Vagina (tissue), 2 donors: ENCODE data around the gene ZP4. TPM values are rescaled to one million over a fixed set of nuclear protein-coding genes. Genes with fewer than 3 reads are reported as not detected.

ENCODE experiments used
- DNase-seq, 2 donors: peaks; one replicate each; pipeline ENCODE4 v3.0.0-alpha.2; 2017; ENCODE audit errors: extremely low spot score in 2 of 2
- H3K27ac ChIP-seq: fragments of 200-600 bp; sonication (generic); one replicate; pipeline ENCODE4 v1.5.1; 2019
- H3K27me3 ChIP-seq: fragments of 200-600 bp; sonication (generic); one replicate; pipeline ENCODE4 v1.5.1; 2019
- H3K36me3 ChIP-seq, 2 donors: fragments of 200-600 bp; sonication (generic); one replicate each; pipeline ENCODE4 v1.5.1; 2017 to 2019
- H3K4me1 ChIP-seq: fragments of 200-600 bp; sonication (generic); one replicate; pipeline ENCODE4 v1.5.1; 2019
- H3K4me3 ChIP-seq, 2 donors: fragments of 200-600 bp; sonication (generic); 1 replicate in 1 of 2; 2 replicates in 1 of 2; pipeline ENCODE4 v1.5.1; 2016 to 2019
- H3K9me3 ChIP-seq: fragments of 200-600 bp; sonication (generic); one replicate; pipeline ENCODE4 v1.5.1; 2019
- POLR2A ChIP-seq, 2 donors: fragments of 450-650 bp; IDR thresholded peaks; one replicate each; pipeline ENCODE4 v1.6.1; 2017; ENCODE audit warnings: antibody characterized with exemption in 2 of 2, mild to moderate bottlenecking in 2 of 2, moderate library complexity in 2 of 2
- POLR2AphosphoS5 ChIP-seq, 2 donors: sonication (generic); formaldehyde crosslinking; IDR thresholded peaks; one replicate each; pipeline ENCODE4 v1.9.0; 2017; ENCODE audit warnings: antibody characterized with exemption in 2 of 2, mild to moderate bottlenecking in 2 of 2, low read depth in 1 of 2; ENCODE audit not compliant: insufficient read depth in 1 of 2
- intact Hi-C: fragments of 100-400 bp; cut with DNase I; formaldehyde crosslinking; loops from one replicate; pipeline ENCODE4 v1.15.1; 2023
- total RNA-seq: library from RNA; depleted of rRNA; stranded (reverse); fragments of >200 nt; gene quantifications from one replicate; pipeline ENCODE4 v1.2.3, GENCODE V29; 2016
- TF ChIP-seq, protein P1 (sequence below), 3 experiments: fragments of 450-650 bp in 2 of 3; fragments of 200-600 bp in 1 of 3; sonication (generic) in 1 of 3; IDR thresholded peaks; one replicate each; pipeline ENCODE4 v1.5.1; 2017 to 2019; ENCODE audit warnings: antibody characterized with exemption in 3 of 3, mild to moderate bottlenecking in 2 of 3, moderate library complexity in 2 of 3

ZP4 gene
- total RNA-seq, 1 donor from 2014 or later, result not detected

DNA sequence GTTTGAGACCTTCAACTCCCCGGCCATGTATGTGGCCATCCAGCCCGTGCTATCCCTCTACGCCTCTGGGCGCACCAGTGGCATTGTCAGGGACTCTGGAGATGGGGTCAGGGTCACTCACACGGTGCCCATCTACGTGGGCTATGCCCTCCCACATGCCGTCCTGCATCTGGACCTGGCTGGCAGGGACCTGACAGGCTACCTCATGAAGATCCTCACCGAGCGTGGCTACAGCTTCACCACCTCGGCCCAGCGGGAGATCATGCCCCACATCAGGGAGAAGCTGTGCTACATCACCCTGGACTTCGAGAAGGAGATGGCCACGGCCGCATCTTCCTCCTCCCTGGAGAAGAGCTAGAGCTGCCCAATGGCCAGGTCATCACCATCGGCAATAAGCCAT lies 36.5 kb upstream of the ZP4 start:
- TF ChIP-seq POLR2A (IDR thresholded peaks at IDR 0.05), result no peak
- TF ChIP-seq POLR2AphosphoS5 (IDR thresholded peaks at IDR 0.05; ENCODE audit: insufficient read depth in 1 of 2, low read depth in 1 of 2), result no peak
- TF ChIP-seq, protein P1, sequence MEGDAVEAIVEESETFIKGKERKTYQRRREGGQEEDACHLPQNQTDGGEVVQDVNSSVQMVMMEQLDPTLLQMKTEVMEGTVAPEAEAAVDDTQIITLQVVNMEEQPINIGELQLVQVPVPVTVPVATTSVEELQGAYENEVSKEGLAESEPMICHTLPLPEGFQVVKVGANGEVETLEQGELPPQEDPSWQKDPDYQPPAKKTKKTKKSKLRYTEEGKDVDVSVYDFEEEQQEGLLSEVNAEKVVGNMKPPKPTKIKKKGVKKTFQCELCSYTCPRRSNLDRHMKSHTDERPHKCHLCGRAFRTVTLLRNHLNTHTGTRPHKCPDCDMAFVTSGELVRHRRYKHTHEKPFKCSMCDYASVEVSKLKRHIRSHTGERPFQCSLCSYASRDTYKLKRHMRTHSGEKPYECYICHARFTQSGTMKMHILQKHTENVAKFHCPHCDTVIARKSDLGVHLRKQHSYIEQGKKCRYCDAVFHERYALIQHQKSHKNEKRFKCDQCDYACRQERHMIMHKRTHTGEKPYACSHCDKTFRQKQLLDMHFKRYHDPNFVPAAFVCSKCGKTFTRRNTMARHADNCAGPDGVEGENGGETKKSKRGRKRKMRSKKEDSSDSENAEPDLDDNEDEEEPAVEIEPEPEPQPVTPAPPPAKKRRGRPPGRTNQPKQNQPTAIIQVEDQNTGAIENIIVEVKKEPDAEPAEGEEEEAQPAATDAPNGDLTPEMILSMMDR (IDR thresholded peaks at IDR 0.05), result no peak
- intact Hi-C loops, result no loop called here
- H3K27me3 ChIP-seq, result no peaks in the 10 kb centered on the region
- H3K9me3 ChIP-seq, result no peaks in the 10 kb centered on the region
- DNase-seq, result no peak
- H3K4me1 ChIP-seq, result no peaks in the 10 kb centered on the region
- no peak overlapping the region for H3K4me3 ChIP-seq
- H3K27ac ChIP-seq, result no peak overlapping the region
- H3K36me3 ChIP-seq, result no peaks in the 10 kb centered on the region

DNA sequence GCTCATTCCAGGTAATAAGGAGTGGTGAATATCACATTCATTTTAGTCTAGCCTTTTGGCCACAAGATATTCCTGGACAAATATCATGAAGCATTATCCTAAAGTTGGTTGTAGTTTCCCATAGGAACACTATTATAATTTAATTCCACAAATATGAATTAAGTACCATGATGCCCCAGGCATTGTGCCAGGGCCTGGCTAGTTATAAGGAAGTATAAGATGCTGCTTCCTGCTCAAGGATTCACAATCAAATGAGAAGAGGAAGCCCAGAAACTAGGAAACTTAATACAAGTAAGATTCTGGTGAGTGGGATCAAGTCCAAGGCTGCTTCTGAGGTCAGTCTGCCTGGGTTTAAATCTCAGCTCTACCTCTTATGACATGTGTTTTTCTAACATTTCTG lies 30.6 kb upstream of the ZP4 start:
- DNase-seq, result no peak
- H3K9me3 ChIP-seq, result no peaks in the 10 kb centered on the region
- no peaks in the 10 kb centered on the region for H3K36me3 ChIP-seq
- H3K27me3 ChIP-seq, result no peaks in the 10 kb centered on the region
- no peaks in the 10 kb centered on the region for H3K4me1 ChIP-seq
- no peak for TF ChIP-seq POLR2AphosphoS5 (IDR thresholded peaks at IDR 0.05; ENCODE audit: insufficient read depth in 1 of 2, low read depth in 1 of 2)
- TF ChIP-seq POLR2A (IDR thresholded peaks at IDR 0.05), result no peak
- TF ChIP-seq, protein P1 (IDR thresholded peaks at IDR 0.05), result no peak
- intact Hi-C loops, result no loop called here
- no peak overlapping the region for H3K27ac ChIP-seq
- no peak overlapping the region for H3K4me3 ChIP-seq

DNA sequence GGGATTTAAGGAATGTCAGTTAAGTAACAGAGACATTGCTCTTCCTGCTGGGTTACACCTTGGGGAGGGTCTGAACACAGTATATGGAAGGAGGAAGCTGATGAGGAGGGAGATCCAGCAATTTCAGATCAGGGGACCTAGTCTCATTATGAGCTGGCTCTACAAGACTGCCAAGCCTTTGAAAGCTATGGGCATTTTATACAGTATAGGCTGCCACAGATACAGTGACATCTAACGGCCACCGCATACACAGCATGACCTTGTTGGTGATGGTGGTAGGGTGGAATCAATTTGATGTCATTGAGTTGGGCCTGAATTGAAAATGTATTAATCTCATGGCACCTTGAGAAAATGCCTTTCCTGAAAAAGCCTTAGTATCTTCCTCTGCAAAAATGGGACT lies 22.6 kb upstream of the ZP4 start:
- intact Hi-C loops, result no loop called here
- H3K9me3 ChIP-seq, result no peaks in the 10 kb centered on the region
- H3K36me3 ChIP-seq, result no peaks in the 10 kb centered on the region
- H3K27me3 ChIP-seq, result no peaks in the 10 kb centered on the region
- DNase-seq, result no peak
- no peak overlapping the region for H3K27ac ChIP-seq
- no peak overlapping the region for H3K4me3 ChIP-seq
- TF ChIP-seq, protein P1 (IDR thresholded peaks at IDR 0.05), result no peak
- TF ChIP-seq POLR2AphosphoS5 (IDR thresholded peaks at IDR 0.05; ENCODE audit: insufficient read depth in 1 of 2, low read depth in 1 of 2) (no peak), POLR2A (IDR thresholded peaks at IDR 0.05) (no peak)
- no peaks in the 10 kb centered on the region for H3K4me1 ChIP-seq

DNA sequence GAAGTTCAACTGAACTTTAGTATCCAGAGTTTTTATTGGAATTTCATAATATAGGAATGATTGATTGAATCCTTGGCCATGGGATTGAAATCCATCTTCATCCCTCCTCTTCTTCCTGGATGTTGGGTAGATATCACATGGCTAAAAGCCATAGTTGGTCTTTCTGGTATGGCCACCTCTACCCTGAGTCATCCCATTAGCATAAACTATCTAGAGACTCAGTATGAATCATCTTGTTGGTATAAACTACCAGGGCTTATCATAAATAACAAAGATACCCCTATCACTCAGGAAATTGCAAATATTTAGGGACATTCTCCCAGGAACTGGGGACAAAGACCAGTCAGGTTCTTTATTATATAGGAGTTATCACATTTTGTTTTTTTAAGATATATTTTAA lies 21.2 kb upstream of the ZP4 start:
- no peak overlapping the region for H3K27ac ChIP-seq
- no peaks in the 10 kb centered on the region for H3K9me3 ChIP-seq
- no peak overlapping the region for H3K4me3 ChIP-seq
- intact Hi-C loops, result no loop called here
- no peaks in the 10 kb centered on the region for H3K36me3 ChIP-seq
- H3K27me3 ChIP-seq, result no peaks in the 10 kb centered on the region
- no peak for DNase-seq
- no peak for TF ChIP-seq POLR2AphosphoS5 (IDR thresholded peaks at IDR 0.05; ENCODE audit: insufficient read depth in 1 of 2, low read depth in 1 of 2)
- no peak for TF ChIP-seq POLR2A (IDR thresholded peaks at IDR 0.05)
- TF ChIP-seq, protein P1 (IDR thresholded peaks at IDR 0.05), result no peak
- no peaks in the 10 kb centered on the region for H3K4me1 ChIP-seq

DNA sequence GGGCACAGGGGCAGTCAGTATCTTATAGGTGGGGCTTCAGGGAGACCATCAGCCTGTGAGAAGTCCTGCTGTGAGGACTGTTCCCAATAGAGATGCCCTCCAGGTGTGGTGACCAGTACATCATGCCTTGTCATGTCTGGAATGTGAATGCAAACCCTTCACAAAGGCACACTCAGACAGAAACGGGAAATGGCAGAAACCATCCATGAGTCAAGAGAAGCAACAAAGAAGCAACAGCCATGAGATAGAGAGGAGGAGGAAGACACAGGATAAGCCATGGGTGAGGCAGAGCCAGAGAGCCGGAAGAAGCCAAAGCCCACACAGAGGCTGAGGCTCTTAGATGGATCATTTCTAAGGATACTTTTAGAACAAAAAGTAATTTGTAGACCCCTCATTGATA lies 20.1 kb upstream of the ZP4 start:
- Histone ChIP-seq H3K4me3 (no peak overlapping the region), H3K27ac (no peak overlapping the region), H3K27me3 (no peaks in the 10 kb centered on the region), H3K9me3 (no peaks in the 10 kb centered on the region), H3K4me1 (no peaks in the 10 kb centered on the region), H3K36me3 (no peaks in the 10 kb centered on the region)
- TF ChIP-seq, protein P1 (IDR thresholded peaks at IDR 0.05), result no peak
- TF ChIP-seq POLR2A (IDR thresholded peaks at IDR 0.05) (no peak), POLR2AphosphoS5 (IDR thresholded peaks at IDR 0.05; ENCODE audit: insufficient read depth in 1 of 2, low read depth in 1 of 2) (no peak)
- no peak for DNase-seq
- intact Hi-C loops, result no loop called here
